Activated CD8-positive, alpha-beta memory T cell treated with anti-CD3 and anti-CD28 coated beads for 4 hours (primary cell): ENCODE results near the gene CABP4.

Experiments used
- DNase-seq, 2 donors: peaks; one replicate each; pipeline ENCODE4 v3.0.0-alpha.2; 2020; ENCODE audit warnings: low read depth in 2 of 2

The CABP4 gene

GRCh38 chr11:67496113-67496512 lies 41.0 kb downstream of the CABP4 start:
- no peak for DNase-seq

GRCh38 chr11:67497656-67498291 lies 42.6 kb downstream of the CABP4 start:
- no peak for DNase-seq

GRCh38 chr11:67498544-67498972 lies 43.4 kb downstream of the CABP4 start:
- DNase-seq = no peak

- no peak for DNase-seq
Measured at GRCh38 chr11:67499808-67500483, 44.8 kb downstream of the CABP4 start.

GRCh38 chr11:67500484-67500821 lies 45.3 kb downstream of the CABP4 start:
- DNase-seq = no peak

GRCh38 chr11:67500831-67501715 lies 45.9 kb downstream of the CABP4 start:
- no peak for DNase-seq

GRCh38 chr11:67501854-67502253 lies 46.7 kb downstream of the CABP4 start:
- DNase-seq = no peak

GRCh38 chr11:67502328-67502979 lies 47.3 kb downstream of the CABP4 start:
- no peak for DNase-seq

GRCh38 chr11:67503119-67504004 lies 48.2 kb downstream of the CABP4 start:
- DNase-seq = no peak

GRCh38 chr11:67504005-67504949 lies 49.1 kb downstream of the CABP4 start:
- DNase-seq = no peak

GRCh38 chr11:67504950-67505581 lies 49.9 kb downstream of the CABP4 start, which contains the start of gene PITPNM1:
TSS of gene PITPNM1 (minus strand) at chr11:67505363. CDS start at chr11:67504180, 1,183 bp downstream.
- peak; percentile 31 to 59 for DNase-seq

GRCh38 chr11:67505605-67506396 lies 50.6 kb downstream of the CABP4 start:
- DNase-seq = peak; percentile 74 to 82

GRCh38 chr11:67506426-67507051 lies 51.4 kb downstream of the CABP4 start:
- DNase-seq = no peak

- DNase-seq = no peak
Measured at GRCh38 chr11:67507242-67507863, 52.2 kb downstream of the CABP4 start.

GRCh38 chr11:67507864-67508485 lies 52.8 kb downstream of the CABP4 start, which contains the start of gene CDK2AP2:
TSS of gene CDK2AP2 (minus strand) at chr11:67508162. CDS start at chr11:67508082, 80 bp downstream.
- DNase-seq = peak; percentile 94 to 96

GRCh38 chr11:67508486-67509121 lies 53.5 kb downstream of the CABP4 start:
- DNase-seq = peak; percentile 97 to 98

- no peak for DNase-seq
Measured at GRCh38 chr11:67510023-67510345, 54.8 kb downstream of the CABP4 start.
